H1 (cell line): ENCODE results near the gene POLR1H. TPM values are rescaled to one million over a fixed set of nuclear protein-coding genes. Genes with fewer than 3 reads are reported as not detected.

Experiments
- CTCF ChIA-PET: fragments of 300-600 bp; sonication (Branson Sonifier 250); formaldehyde crosslinking; loops from one replicate; lab custom pipeline; 2021; ENCODE audit not compliant: partially characterized antibody; lab: Charles Lee
- POLR2A ChIA-PET: fragments of 300-600 bp; sonication (Branson Sonifier 250); formaldehyde crosslinking; loops from one replicate; lab custom pipeline; 2021; ENCODE audit warnings: inconsistent platforms; ENCODE audit not compliant: partially characterized antibody; lab: Charles Lee
- DNase-seq, 2 experiments: peaks; one replicate each; pipeline versions ENCODE4 v3.0.0 to v3.0.0-alpha.2; 2010 to 2022; ENCODE audit warnings: low spot score in 2 of 2, low read depth in 1 of 2, mixed read lengths in 1 of 2
- FAIRE-seq: peaks from 2 replicates; lab custom pipeline; 2011; peaks lifted over from hg19 to GRCh38; lab: Jason Lieb, UNC
- H2AFZ ChIP-seq: 2 replicates; pipeline ENCODE4 v1.8.1; 2012; ENCODE audit warnings: low read length, inconsistent platforms
- H2AK5ac ChIP-seq: 2 replicates; pipeline ENCODE4 v1.6.1; 2013; ENCODE audit warnings: low read depth, low read length
- H2BK120ac ChIP-seq: replicated peaks from 2 replicates; pipeline ENCODE3; 2013; ENCODE audit warnings: low read depth, low read length, inconsistent platforms
- H2BK12ac ChIP-seq: 2 replicates; pipeline ENCODE4 v1.6.1; 2013; ENCODE audit warnings: low read depth, low read length
- H2BK15ac ChIP-seq: 2 replicates; pipeline ENCODE4 v1.6.1; 2013; ENCODE audit warnings: low read length
- H2BK20ac ChIP-seq: 2 replicates; pipeline ENCODE4 v1.6.1; 2013; ENCODE audit warnings: low read length
- H2BK5ac ChIP-seq: 2 replicates; pipeline ENCODE4 v1.6.1; 2013; ENCODE audit warnings: low read depth, low read length
- H3K14ac ChIP-seq: 2 replicates; pipeline ENCODE4 v1.6.1; 2013; ENCODE audit warnings: inconsistent platforms; ENCODE audit not compliant: insufficient read length
- H3K18ac ChIP-seq: 2 replicates; pipeline ENCODE4 v1.6.1; 2013; ENCODE audit warnings: low read length; ENCODE audit errors: extremely low read depth
- H3K23ac ChIP-seq: 2 replicates; pipeline ENCODE4 v1.6.1; 2013; ENCODE audit warnings: inconsistent platforms; ENCODE audit not compliant: insufficient read length
- H3K23me2 ChIP-seq: 2 replicates; pipeline ENCODE4 v1.6.1; 2013; ENCODE audit warnings: low read depth, low read length
- H3K27ac ChIP-seq: 2 replicates; pipeline ENCODE4 v1.6.1; 2011; ENCODE audit warnings: low read depth, low read length, inconsistent platforms
- H3K27me3 ChIP-seq, 4 experiments: replicated peaks in 1 of 4; 1 replicate in 1 of 4; 2 replicates in 3 of 4; pipeline versions ENCODE4 v1.6.1 to v1.8.1; 2011 to 2013; ENCODE audit warnings: low read length in 3 of 4, mild to moderate bottlenecking in 3 of 4, inconsistent platforms in 2 of 4, mixed read lengths in 2 of 4, moderate library complexity in 1 of 4; ENCODE audit not compliant: control insufficient read depth in 3 of 4, insufficient read depth in 3 of 4; ENCODE audit errors: extremely low read depth in 1 of 4
- H3K36me3 ChIP-seq, 4 experiments: 2 replicates each; pipeline versions ENCODE4 v1.6.1 to v1.8.1; 2011 to 2013; ENCODE audit warnings: mild to moderate bottlenecking in 4 of 4, low read length in 3 of 4, moderate library complexity in 2 of 4, control low read depth in 1 of 4, inconsistent platforms in 1 of 4; ENCODE audit not compliant: insufficient read depth in 4 of 4, control insufficient read depth in 2 of 4
- H3K4ac ChIP-seq: replicated peaks from 2 replicates; pipeline ENCODE3; 2013; ENCODE audit warnings: low read length, low read depth, mixed read lengths, inconsistent platforms; ENCODE audit not compliant: insufficient read length
- H3K4me1 ChIP-seq, 4 experiments: replicated peaks in 1 of 4; 1 replicate in 1 of 4; 2 replicates in 3 of 4; pipeline versions ENCODE4 v1.6.1 to v1.8.1; 2011 to 2013; ENCODE audit warnings: low read length in 3 of 4, inconsistent platforms in 2 of 4, mixed read lengths in 1 of 4; ENCODE audit not compliant: insufficient read depth in 4 of 4, control insufficient read depth in 3 of 4
- H3K4me2 ChIP-seq, 2 experiments: 2 replicates each; pipeline versions ENCODE4 v1.6.1 to v1.8.1; 2011 to 2013; ENCODE audit warnings: low read depth in 2 of 2, low read length in 2 of 2, control low read depth in 1 of 2, inconsistent platforms in 1 of 2, mild to moderate bottlenecking in 1 of 2; ENCODE audit not compliant: insufficient read depth in 1 of 2
- H3K4me3 ChIP-seq, 4 experiments: fragments of 200-600, 300-600 bp in 1 of 4; sonication (generic), shearing (Covaris generic), sonication (Bioruptor Twin) in 1 of 4; 2 replicates each; pipeline versions ENCODE4 v1.5.1 to v1.8.1; 2011 to 2016; ENCODE audit warnings: low read length in 4 of 4, low read depth in 3 of 4, control low read depth in 2 of 4, inconsistent platforms in 2 of 4, mild to moderate bottlenecking in 2 of 4, mixed read lengths in 1 of 4, moderate library complexity in 1 of 4; ENCODE audit not compliant: insufficient read depth in 2 of 4; ENCODE audit errors: extremely low read depth in 1 of 4
- H3K56ac ChIP-seq: replicated peaks from 2 replicates; pipeline ENCODE3; 2013; ENCODE audit warnings: low read depth, mild to moderate bottlenecking, mixed read lengths, low read length, inconsistent platforms; ENCODE audit not compliant: insufficient read length
- H3K79me1 ChIP-seq: 2 replicates; pipeline ENCODE4 v1.6.1; 2013; ENCODE audit warnings: low read depth, low read length, control low read depth
- H3K79me2 ChIP-seq, 2 experiments: 2 replicates each; pipeline versions ENCODE4 v1.6.1 to v1.8.1; 2012 to 2013; ENCODE audit warnings: low read length in 2 of 2, mild to moderate bottlenecking in 2 of 2, inconsistent platforms in 1 of 2; ENCODE audit not compliant: insufficient read depth in 2 of 2, control insufficient read depth in 1 of 2
- H3K9ac ChIP-seq, 4 experiments: replicated peaks in 1 of 4; 1 replicate in 1 of 4; 2 replicates in 3 of 4; pipeline versions ENCODE4 v1.6.1 to v1.8.1; 2011 to 2013; ENCODE audit warnings: low read depth in 3 of 4, low read length in 3 of 4, control low read depth in 2 of 4, mild to moderate bottlenecking in 2 of 4, moderate library complexity in 2 of 4, inconsistent platforms in 1 of 4; ENCODE audit errors: extremely low read depth in 1 of 4
- H3K9me3 ChIP-seq, 2 experiments: 2 replicates each; pipeline versions ENCODE4 v1.6.1 to v1.8.1; 2012 to 2013; ENCODE audit warnings: mild to moderate bottlenecking in 2 of 2, moderate library complexity in 2 of 2, control low read depth in 1 of 2, inconsistent platforms in 1 of 2, low read depth in 1 of 2, low read length in 1 of 2, mixed read lengths in 1 of 2; ENCODE audit not compliant: insufficient read depth in 2 of 2
- H4K20me1 ChIP-seq, 2 experiments: replicated peaks in 1 of 2; 2 replicates each; pipeline versions ENCODE3 to v1.8.1; 2011 to 2013; ENCODE audit warnings: inconsistent platforms in 2 of 2, low read length in 2 of 2, mild to moderate bottlenecking in 1 of 2; ENCODE audit not compliant: insufficient read depth in 2 of 2, control insufficient read depth in 1 of 2
- H4K5ac ChIP-seq: 2 replicates; pipeline ENCODE4 v1.6.1; 2013; ENCODE audit warnings: low read length, low read depth, mixed read lengths, inconsistent platforms; ENCODE audit not compliant: insufficient read length
- H4K8ac ChIP-seq: 2 replicates; pipeline ENCODE4 v1.8.0; 2013; ENCODE audit warnings: mild to moderate bottlenecking, moderate library complexity, low read length, inconsistent platforms; ENCODE audit not compliant: insufficient read depth; ENCODE audit errors: extremely low read depth
- H4K91ac ChIP-seq: replicated peaks from 2 replicates; pipeline ENCODE3; 2013; ENCODE audit warnings: low read length, mixed read lengths, inconsistent platforms; ENCODE audit not compliant: insufficient read length
- CREB1 ChIP-seq: IDR thresholded peaks from 2 replicates; pipeline ENCODE4 v1.6.1; 2012; ENCODE audit warnings: inconsistent platforms
- HDAC6 ChIP-seq: IDR thresholded peaks from one replicate; pipeline ENCODE4 v1.7.1; 2012; ENCODE audit warnings: low read depth, mild to moderate bottlenecking, inconsistent platforms, low read length, moderate library complexity
- SIN3A ChIP-seq, 2 experiments: IDR thresholded peaks in 1 of 2; conservative IDR thresholded peaks in 1 of 2; 2 replicates each; pipeline ENCODE4 v1.6.1; 2011 to 2012; ENCODE audit warnings: low read length in 2 of 2, improper control_type of control experiment in 1 of 2, low read depth in 1 of 2, mild to moderate bottlenecking in 1 of 2
- SP2 ChIP-seq: IDR thresholded peaks from 2 replicates; pipeline ENCODE4 v1.6.1; 2012; ENCODE audit warnings: mild to moderate bottlenecking, low read length, inconsistent platforms
- WGBS, 2 experiments: shearing (Covaris generic) in 1 of 2; methylation state at CpG; one replicate each; pipeline versions ENCODE4 v1.1.6 to v1.1.7; 2013 to 2015; ENCODE audit warnings: low lambda C conversion rate in 2 of 2, mixed read lengths in 2 of 2, inconsistent platforms in 1 of 2, low coverage in 1 of 2, missing lambda C conversion rate in 1 of 2; ENCODE audit not compliant: insufficient replicate concordance in 2 of 2, insufficient coverage in 1 of 2, insufficient read length in 1 of 2; ENCODE audit errors: extremely low coverage in 1 of 2, missing lambda C conversion rate in 1 of 2; 5-methylcytosine and 5-hydroxymethylcytosine counted together
- polyA plus RNA-seq, 7 experiments: library from polyadenylated mRNA; depleted of rRNA in 3 of 7; stranded (reverse) in 5 of 7; unstranded in 2 of 7; fragments of >200 nt in 5 of 7; fragments of 200-250 nt in 2 of 7; gene quantifications; 1 replicate in 5 of 7; 2 replicates in 1 of 7; 4 replicates in 1 of 7; pipeline versions ENCODE4 v1.2.1 to v1.2.3, GENCODE V29; 2011 to 2013; ENCODE audit warnings: missing spikeins in 2 of 7, mixed read lengths in 2 of 7
- total RNA-seq: library from RNA; stranded (reverse); fragmentation: NEBNext Ultra II Directional; extraction: Animal tissue kit (Norgen Biotek cat#: 25700); gene quantifications from 2 replicates; pipeline ENCODE4 v1.2.1, GENCODE V29; 2021

Gene POLR1H
- total and polyA plus RNA-seq, 2 of the 8 experiments (the other 6 are each of a cell fraction or from before 2014, with no cell fraction given) = 31.5 to 82.2 TPM

GRCh38 chr6:30077218-30077617 lies 16.2 kb downstream of the POLR1H start:
- Histone ChIP-seq H4K20me1 (no peaks in the 10 kb centered on the region), H3K4me3 (no peak overlapping the region), H3K23ac (no peak overlapping the region), H2BK5ac (no peak overlapping the region), H4K91ac (no peak overlapping the region), H4K5ac (no peak overlapping the region), H3K27ac (no peak overlapping the region), H3K36me3 (no peaks in the 10 kb centered on the region), H2BK15ac (no peak overlapping the region), H3K9ac (no peak overlapping the region; a peak in 1 of 7 replicates), H2AFZ (no peak overlapping the region), H3K56ac (no peak overlapping the region), H3K4ac (no peak overlapping the region), H3K27me3 (peaks cover 28 to 52% (median 41%) of the 10 kb centered on the region in 4 experiments), H2BK120ac (no peak overlapping the region), H2BK12ac (no peak overlapping the region), H3K14ac (no peak overlapping the region), H3K18ac (no peak overlapping the region), H3K9me3 (no peaks in the 10 kb centered on the region), H3K23me2 (peaks cover 17% of the 10 kb centered on the region), H3K4me1 (peaks cover 6 to 20% (median 11%) of the 10 kb centered on the region in 4 experiments; a peak in 6 of 7 replicates), H4K8ac (no peak overlapping the region), H2AK5ac (no peak overlapping the region), H3K4me2 (no peak overlapping the region), H3K79me1 (no peaks in the 10 kb centered on the region), H2BK20ac (no peak overlapping the region), H3K79me2 (no peaks in the 10 kb centered on the region)
- TF ChIP-seq SIN3A (conservative IDR thresholded peaks at IDR 0.05 in 1 of 2, IDR thresholded peaks at IDR 0.05 in 1 of 2; ENCODE audit: low read depth in 1 of 2, low read length in 2 of 2) (no peak), HDAC6 (no peak), SP2 (no peak), CREB1 (no peak)
- POLR2A ChIA-PET = interaction anchor here (1.6 to 2.2 kb wide), 2 partner anchors 16 to 17 kb away, joined by 6 to 12 read pairs; partner anchors contain the start of gene POLR1H
- 63% methylated on average over 4 of the region's 4 CpGs; no CpG with 5 or more reads in 1 of the 2 experiments for WGBS, 2 experiments
- CTCF ChIA-PET = interaction anchor here (0.6 to 2.2 kb wide), 7 partner anchors 9 to 100 kb away, joined by 3 to 6 read pairs (median 3); no protein-coding TSS in a partner anchor
- DNase-seq (no peak), FAIRE-seq (no peak)
